NCI-H146 treated with DMSO at 0.1 percent for 48 hours (cell line): ENCODE data around the gene SPATA3.
"Not testable (repeated sequence)": the region's sequence is repeated elsewhere in the genome, so short reads cannot be mapped to it uniquely, and the experiment has no call there.

ENCODE experiments used
- DNase-seq: peaks from one replicate; lab custom pipeline; 2025; ENCODE audit not compliant: unreplicated experiment; lab: John Stamatoyannopoulos, UW

Gene SPATA3

DNA sequence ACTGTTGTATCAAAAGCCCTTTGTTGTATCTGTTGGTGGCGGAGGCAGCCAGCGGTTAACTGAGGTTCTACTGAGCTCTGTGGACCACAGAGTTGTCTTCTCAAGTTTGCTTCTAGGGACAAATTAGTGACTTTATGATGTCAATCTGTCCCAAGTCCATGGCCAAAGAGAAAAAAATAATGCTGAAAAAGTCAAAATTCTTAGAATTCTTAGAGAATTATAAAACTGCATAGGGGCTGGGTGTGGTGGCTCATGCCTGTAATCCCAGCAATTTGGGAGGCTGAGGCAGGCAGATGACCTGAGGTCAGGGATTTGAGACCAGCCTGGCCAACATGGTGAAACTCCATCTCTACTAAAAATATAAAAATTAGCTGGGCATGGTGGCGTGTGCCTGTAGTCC is 29.1 kb downstream of the SPATA3 start:
- not testable (repeated sequence) for DNase-seq

- no peak for DNase-seq
Observed at GRCh38 chr2:231028889-231029288, 33.0 kb downstream of the SPATA3 start.

DNA sequence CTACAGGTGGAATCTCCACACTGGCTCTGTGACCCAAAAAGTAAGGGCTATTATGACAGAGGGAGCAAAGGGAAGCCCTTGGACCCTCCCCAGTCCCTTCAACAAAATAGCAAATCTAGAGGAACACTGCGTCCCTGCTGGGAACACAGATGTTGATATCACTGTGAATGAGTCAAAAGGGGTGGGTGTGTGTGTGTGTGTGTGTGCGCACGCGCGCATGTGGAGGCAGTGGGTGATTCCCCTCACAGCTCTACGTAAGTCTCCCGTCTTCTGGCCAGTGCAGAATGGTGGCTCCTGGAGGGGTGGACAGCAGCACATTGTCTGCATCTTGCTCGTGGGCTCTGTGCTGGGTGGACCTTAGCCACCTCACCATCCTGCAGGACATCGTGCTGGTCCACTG is 33.6 kb downstream of the SPATA3 start:
- no peak for DNase-seq

DNA sequence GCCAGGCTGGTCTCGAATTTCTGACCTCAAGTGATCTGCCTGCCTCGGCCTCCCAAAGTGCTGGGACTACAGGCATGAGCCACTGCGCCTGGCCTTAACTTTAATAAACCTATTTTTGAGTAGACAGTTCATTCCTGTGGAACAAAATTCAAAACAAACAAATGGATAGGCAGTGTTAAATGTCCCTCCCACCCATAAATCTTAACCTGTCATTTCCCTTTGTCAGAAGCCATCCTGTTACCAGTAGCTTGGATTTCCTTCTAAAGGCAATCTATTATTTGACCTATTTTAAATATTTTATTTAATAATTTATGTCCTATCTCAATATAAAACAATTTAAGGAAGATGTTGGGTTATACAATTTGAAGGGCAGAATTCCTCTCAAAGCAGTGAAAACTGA is 34.8 kb downstream of the SPATA3 start:
- no peak for DNase-seq

DNA sequence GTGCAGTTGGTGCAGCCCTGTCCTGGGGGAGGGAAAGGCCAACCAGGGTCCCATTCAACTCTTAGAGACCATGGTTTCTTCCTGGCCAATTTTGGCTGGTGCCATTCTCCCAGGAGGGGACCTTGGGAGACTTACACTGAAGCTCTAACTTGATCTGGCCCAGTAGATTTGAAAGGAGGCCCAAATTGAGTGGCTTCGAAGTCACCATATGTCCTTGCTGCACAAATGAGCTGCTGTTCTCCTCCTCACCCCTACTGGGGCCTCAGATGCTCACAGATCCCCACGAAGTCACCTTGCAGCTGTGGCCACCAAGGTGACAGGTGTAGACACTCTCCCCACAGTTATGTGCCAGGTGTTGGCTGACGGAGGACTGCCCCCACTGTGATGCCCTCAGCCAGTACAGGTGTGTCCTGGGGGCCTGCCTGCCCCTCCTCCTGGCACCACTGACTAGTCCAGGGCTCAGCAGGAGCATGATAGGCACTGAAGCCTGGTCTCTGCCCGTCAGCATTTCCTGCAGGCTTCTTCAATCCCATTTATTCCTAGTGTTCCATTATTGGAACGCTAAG is 36.7 kb downstream of the SPATA3 start:
- DNase-seq = no peak

DNA sequence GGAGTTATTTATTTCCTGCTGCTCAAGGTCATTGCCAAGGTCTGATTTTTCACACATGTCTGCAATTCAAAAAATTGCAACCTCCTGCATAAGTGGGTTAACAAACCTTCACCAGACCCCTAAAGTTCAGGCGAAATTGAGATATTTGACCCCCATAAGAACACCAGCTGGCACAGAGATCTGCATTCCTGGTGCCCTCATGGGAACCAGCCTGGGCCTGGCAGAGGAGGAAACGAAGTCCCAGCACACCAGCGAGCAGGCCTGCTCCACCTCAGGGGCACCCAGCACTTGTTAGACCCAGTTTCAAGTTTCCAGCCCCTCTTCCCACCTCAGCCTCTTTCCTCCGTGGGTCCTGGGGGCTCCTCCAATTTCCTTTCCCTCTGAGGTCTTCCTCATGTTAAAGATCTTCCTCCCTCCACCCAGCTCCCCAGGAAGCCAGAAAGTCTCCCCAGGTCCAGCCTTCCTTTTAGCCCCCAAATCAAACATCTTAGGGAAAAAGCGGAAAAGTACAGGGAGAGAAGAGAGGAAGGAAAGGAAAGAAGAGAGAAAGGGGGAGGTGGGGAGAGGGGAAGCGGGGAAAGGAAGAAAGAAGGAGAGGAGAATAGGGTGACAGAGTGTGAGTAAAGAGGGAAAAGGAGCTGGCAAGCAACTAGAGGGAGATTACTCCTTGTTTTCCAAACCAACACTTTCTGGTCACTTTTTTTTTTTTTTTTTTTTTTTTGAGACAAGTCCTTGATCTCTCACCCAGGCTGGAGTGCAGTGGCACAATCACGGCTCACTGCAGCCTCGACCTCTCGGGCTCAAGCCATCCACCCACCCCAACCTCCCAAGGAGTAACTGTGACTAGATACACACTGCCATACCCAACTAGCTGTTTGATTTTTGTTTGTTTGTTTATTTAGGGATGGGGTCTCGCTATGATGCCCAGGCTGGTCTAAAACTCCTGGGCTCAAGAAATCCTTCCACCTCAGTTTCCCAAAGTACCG is 37.5 kb downstream of the SPATA3 start:
- no peak for DNase-seq

DNA sequence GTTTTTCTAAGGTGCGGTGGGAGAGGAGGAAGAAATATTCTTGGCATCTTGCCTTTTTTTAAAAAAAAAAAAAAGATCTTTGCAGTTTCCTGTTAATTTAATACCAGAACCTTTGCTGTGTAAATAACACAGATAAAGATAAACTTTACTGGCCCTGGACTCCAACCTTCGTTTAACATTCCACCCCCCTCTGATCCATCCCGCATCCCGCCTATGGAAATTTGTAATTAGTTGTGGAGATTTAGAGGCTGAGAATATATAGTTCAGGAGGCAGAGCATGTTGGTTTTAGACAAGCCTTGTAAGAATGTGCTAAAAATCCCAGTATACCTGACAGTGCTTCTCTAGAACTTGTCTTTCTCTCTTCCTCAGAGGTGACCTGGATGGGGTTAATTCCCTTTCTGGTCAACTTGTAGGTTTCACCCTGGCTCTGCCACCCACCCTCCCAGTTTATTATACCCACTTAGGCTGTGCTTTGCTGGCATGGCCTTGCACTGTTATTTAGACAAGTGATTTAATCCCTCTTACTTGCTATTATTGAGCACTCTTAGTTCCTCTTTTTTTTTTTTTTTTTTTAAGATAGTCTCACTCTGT is 38.5 kb downstream of the SPATA3 start:
- no peak for DNase-seq

- DNase-seq = no peak
Observed at GRCh38 chr2:231036131-231036530, 40.2 kb downstream of the SPATA3 start.

GRCh38 chr2:231036578-231037106 is 40.7 kb downstream of the SPATA3 start:
- DNase-seq = no peak

GRCh38 chr2:231037202-231037730 is 41.3 kb downstream of the SPATA3 start, which contains the start of gene C2orf72:
Gene C2orf72, plus strand, starts transcription at chr2:231037523. Its CDS starts 43 bp downstream, at chr2:231037566.
- DNase-seq = no peak

GRCh38 chr2:231037731-231038482 is 42.0 kb downstream of the SPATA3 start:
- no peak for DNase-seq

DNA sequence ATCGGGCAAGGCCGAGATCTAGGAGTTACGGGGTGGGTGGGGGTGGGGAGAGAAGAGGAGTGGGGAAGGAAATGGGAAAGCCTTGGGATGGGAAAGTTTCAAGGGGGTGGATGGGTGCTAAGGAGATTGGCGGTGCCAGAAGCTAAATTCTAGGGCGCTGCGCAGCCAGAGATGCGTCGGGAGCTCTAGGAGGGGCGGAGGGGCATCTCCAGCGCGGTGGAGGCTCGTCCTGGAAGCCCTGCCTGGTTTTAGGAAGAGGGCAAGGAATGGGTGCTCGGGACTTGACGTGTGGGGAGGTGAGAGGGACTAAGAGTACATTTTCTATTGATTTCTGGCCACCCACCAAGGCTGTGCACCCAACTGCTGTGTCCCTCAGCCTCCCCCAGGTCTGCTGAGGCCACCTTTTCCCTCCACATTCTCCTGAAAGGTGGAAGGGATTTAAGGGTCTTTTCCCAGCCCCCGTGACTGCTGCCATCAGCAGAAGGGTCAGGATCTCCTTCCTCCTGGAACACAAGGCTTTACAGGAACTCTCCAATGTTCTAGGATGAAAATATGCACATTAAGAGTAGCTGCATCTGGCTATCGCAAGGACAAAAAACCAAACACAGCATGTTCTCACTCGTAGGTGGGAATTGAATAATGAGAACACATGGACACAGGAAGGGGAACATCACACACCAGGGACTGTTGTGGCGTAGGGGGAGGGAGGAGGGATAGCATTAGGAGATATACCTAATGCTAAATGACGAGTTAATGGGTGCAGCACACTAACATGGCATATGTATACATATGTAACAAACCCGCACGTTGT is 42.8 kb downstream of the SPATA3 start:
- DNase-seq = no peak

- DNase-seq = no peak
Observed at GRCh38 chr2:231039294-231039664, 43.4 kb downstream of the SPATA3 start.

DNA sequence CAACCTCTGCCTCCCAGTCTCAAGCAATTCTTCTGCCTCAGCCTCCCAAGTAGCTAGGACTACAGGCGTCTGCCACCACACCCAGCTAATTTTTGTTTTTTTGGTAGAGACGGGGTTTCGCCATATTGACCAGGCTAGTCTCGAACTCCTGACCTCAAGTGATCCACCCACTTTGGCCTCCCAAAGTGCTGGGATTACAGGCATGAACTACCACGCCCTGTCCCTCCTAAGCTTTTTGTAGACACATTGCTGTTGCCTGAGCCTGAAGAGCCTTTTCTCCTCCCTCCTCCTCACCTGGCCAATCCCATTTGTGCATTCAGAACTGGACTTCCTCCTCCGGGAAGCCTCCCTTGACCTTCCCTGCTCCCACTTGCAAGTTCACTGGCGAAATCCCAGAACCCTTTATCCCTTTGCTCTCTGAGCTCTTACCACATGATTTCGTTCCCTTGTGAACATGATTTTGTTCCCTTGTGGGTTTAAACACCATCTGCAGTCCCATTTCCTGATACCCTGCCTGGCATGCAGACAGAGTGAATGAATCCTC is 44.0 kb downstream of the SPATA3 start:
- DNase-seq = no peak

DNA sequence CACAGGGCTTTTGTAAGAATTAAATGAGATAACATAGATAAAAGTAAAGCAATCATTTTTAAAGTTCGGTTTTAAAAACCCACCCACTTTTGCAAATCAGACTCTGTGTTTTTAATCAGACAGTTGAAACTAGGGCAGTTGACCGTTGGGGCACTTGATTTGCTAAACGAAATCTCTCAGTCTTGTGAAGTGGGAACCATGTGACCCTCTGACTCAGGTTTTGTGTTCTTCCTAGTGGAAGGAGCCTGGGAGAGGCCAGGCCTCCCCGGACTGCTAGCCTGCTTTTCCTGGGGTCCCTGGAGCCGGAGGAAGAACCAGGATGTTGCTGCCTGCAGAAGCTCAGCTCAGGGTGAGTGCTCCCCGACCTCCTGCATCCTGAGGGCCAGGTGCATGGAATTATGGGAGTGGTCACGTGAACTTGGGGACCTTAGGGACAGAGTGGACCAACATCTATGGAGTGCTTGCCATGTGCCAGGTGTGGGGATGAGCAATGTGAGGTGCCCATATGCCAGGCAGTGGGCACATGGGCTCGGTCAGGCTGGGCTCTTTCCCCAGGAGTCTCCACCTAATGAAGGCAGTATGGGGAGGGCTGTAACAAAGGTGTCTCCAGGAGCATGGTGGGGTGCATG is 45.3 kb downstream of the SPATA3 start:
- DNase-seq = no peak

DNA sequence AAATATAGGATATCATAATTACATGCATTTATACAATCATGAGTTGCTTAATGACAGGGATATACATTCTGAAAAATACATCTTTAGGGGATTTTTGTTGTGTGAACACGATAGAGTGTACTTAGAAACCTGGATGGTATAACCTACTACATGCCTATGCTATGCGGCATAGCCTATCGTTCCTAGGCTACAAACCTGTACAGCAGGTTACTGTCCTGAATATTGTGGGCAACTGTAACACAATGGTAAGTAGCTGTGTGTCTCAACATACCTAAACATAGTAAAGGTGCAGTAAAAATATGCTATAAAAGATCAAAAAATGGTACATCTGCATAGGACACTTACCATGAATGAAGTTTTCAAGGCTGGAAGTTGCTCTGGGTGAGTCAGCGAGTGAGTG is 47.9 kb downstream of the SPATA3 start:
- no peak for DNase-seq

DNA sequence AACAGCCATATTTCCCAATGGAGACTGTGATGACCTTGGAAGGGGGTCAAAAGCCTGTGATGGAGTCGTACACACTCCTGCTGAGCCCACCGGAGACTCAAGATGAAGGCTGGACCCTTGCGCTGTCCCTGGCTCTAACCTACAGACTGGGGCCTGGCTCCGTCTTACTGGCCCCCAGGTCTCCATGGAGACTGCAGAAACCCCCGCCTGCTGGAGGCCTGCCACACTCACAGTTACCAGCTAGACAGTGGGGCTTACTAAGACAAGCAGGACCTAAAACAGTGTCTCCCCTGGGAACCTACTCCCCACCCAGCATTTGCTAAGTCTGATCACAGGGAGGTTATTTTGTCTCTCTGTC is 51.0 kb downstream of the SPATA3 start:
- no peak for DNase-seq

- DNase-seq = no peak
Observed at GRCh38 chr2:231047274-231047922, 51.5 kb downstream of the SPATA3 start.
